A549 treated with CORT108297 at 1 μM for 4 hours (cell line): Measurements from ENCODE around the gene RNF130. TPM values are rescaled to one million over a fixed set of nuclear protein-coding genes. Genes with fewer than 3 reads are reported as not detected.

ENCODE experiments used
- total RNA-seq: library from RNA; stranded (reverse); fragments of 200-300 nt; extraction: Qiagen RNA extraction; gene quantifications from 5 replicates; pipeline ENCODE4 v1.2.3, GENCODE V29; 2022

RNF130 gene
- 37.5 to 43.3 TPM (median 42.4 TPM) in 5 replicates for total RNA-seq

GRCh38 chr5:180071531-180072255 lies at the start of gene RNF130:
Gene RNF130, minus strand, starts transcription at chr5:180071759. Its CDS starts 57 bp downstream, at chr5:180071702.

GRCh38 chr5:179907556-179908324 lies 163.8 kb downstream of the RNF130 start, which contains the start of gene TBC1D9B:
Gene TBC1D9B, minus strand, starts transcription at chr5:179907897. Its CDS starts 76 bp downstream, at chr5:179907821.

Other genes starting within 250 kb of the RNF130 start
- 15.6 to 23.6 TPM (median 18.6 TPM) in 5 replicates for gene MRNIP, start 212.9 kb downstream of the RNF130 start, total RNA-seq
- gene TBC1D9B, start 163.9 kb downstream of the RNF130 start, total RNA-seq, result 52.3 to 71.4 TPM (median 64.1 TPM) in 5 replicates
- 0.03 to 0.22 TPM (median 0.08 TPM) in 4 of 5 replicates, not detected in the other for gene RASGEF1C, start 137.5 kb upstream of the RNF130 start, total RNA-seq
- 28.8 to 40.1 TPM (median 38.1 TPM) in 5 replicates for gene MAPK9, start 220.3 kb upstream of the RNF130 start, total RNA-seq